ENCODE data around the gene TAF4.
"Not testable (repeated sequence)": the region's sequence is repeated elsewhere in the genome, so short reads cannot be mapped to it uniquely, and the experiment has no call there.

DNA sequence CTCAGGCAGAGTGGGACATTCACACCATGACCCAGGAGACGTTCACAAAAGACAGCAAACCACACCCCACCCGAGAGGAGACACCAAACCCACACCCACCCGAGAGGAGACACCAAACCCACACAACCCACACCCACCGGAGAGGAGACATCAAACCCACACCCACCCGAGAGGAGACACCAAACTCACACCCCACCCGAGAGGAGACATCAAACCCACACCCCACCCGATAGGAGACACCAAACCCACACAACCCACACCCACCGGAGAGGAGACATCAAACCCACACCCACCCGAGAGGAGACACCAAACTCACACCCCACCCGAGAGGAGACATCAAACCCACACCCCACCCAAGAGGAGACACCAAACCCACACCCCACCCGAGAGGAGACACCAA, 84.0 kb downstream of the TAF4 start:
- TF ChIP-seq POLR2A, EP300 (IDR thresholded peaks at IDR 0.05): not testable (repeated sequence)
- TF ChIP-seq, protein P1, sequence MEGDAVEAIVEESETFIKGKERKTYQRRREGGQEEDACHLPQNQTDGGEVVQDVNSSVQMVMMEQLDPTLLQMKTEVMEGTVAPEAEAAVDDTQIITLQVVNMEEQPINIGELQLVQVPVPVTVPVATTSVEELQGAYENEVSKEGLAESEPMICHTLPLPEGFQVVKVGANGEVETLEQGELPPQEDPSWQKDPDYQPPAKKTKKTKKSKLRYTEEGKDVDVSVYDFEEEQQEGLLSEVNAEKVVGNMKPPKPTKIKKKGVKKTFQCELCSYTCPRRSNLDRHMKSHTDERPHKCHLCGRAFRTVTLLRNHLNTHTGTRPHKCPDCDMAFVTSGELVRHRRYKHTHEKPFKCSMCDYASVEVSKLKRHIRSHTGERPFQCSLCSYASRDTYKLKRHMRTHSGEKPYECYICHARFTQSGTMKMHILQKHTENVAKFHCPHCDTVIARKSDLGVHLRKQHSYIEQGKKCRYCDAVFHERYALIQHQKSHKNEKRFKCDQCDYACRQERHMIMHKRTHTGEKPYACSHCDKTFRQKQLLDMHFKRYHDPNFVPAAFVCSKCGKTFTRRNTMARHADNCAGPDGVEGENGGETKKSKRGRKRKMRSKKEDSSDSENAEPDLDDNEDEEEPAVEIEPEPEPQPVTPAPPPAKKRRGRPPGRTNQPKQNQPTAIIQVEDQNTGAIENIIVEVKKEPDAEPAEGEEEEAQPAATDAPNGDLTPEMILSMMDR (IDR thresholded peaks at IDR 0.05) = not testable (repeated sequence)
